Epidermal melanocyte (primary cell): ENCODE data around the gene CFAP54.
"Not testable (repeated sequence)": the region's sequence is repeated elsewhere in the genome, so short reads cannot be mapped to it uniquely, and the experiment has no call there.

Experiments used
- DNase-seq: peaks from one replicate; pipeline ENCODE4 v3.0.0; 2011; ENCODE audit warnings: low spot score; ENCODE audit not compliant: insufficient read length

The CFAP54 gene

GRCh38 chr12:96472384-96472783, 17.0 kb upstream of the CFAP54 start:
- no peak for DNase-seq

GRCh38 chr12:96473394-96474093, 15.8 kb upstream of the CFAP54 start:
- no peak for DNase-seq

DNA sequence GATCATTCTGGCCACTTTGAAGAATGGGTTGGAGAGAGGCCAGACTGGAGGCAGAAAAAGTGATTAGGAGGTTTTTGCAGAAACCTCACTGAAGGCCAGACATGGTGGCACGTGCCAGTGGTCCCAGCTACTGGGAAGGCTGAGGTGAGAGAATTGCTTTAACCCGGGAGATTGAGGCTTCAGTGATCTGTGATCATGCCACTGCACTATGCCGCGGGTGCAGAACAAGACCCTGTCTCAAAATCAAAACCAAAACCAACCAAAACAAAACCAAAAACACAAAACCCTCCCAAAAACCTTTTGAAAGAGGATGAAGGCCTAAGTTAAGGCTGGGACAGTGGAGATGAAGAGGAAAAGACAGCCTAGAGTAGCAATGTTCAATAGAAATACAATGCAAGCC, 15.2 kb upstream of the CFAP54 start:
- no peak for DNase-seq

DNA sequence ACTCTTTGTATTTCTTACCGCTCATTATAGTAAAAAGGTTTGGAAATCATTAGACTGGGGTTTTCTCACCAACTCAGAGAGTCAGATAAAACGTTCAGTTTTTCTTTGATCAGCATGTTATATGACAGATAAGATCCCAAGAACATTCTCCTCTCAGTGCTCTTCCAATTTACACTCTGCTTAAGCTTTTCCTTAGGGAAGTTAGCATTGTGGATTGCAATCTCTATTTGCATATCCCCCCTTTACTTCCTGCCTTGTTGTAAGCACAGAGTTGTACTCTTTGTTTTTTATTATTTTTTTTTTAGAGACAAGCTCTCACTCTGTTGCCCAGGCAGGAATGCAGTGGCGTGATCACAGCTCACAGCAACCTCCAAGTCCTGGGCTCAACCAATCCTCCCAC, 11.4 kb upstream of the CFAP54 start:
- DNase-seq, result no peak

DNA sequence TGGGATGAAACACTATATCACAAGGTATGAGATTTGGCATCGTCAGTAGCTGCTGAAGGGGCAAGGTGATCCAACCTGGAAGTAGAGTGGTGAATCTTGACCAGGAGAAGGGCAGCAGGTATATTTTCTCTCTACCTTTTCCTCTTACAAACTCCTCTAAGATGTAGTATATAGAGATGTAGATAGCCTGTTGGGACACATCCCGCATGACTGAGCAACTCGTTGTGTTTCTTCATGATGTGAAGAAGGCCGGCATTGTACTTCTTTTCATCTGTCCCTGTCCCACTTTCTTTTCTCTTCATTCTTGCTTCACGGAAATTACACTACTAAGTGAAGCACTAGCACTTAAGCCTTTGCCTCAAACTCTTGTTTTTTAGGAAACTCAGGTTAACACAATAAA, 7.3 kb upstream of the CFAP54 start:
- DNase-seq, result no peak

- DNase-seq, result no peak
Observed at GRCh38 chr12:96483116-96483515, 6.3 kb upstream of the CFAP54 start.

DNA sequence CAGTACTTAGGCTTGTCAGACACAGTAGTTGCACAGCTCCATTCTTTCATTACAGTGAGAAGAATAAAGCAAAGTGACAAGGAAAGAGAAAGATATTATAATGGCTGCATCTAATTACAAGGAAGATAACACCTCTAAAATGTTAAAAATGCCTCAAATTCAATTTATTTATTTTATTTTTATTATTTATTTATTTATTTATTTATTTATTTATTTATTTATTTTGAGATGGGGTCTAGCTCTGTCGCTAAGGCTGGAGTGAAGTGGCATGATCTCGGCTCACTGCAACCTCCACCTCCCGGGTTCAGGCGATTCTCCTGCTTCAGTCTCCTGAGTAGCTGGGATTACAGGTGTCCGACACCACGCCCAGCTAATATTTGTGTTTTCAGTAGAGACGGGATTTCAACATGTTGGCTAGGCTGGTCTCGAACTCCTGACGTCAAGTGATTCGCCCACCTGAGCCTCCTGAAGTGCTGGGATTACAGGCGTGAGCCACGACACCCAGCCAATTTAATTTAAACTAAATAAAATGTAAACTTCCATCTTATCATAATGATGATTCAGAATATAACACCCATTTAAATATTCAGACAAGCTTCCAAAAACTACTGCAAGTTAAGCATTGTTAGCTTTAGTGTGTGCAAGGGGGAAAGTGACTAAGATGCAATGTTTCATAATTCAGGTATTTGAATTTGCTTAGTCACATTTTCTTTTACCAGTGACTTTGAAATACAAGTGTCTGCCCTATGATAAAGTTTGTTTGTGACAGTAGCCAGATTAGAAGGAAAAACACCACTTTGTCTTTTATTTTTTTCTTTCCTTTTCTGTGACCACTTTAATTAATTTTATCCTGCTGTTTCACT, 2.4 kb upstream of the CFAP54 start:
- no peak for DNase-seq

DNA sequence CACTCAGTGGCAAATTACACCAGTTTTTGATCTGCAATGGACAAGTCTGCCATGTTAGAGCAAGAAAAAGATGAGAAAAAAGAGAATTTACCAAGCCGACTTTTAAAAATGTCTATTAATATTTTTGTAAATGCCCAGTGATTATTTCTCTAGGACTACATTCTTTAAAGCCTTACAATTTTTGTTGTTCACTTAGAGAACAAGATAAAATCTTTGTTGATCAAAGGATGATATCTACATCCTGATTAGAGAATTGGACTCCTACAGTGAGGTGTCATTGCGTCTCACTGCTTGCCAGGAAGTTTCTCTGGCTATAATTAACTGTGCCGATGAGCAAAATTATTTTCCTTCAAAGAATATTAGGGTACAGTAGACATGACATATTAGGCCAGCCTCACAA, 1.7 kb upstream of the CFAP54 start:
- no peak for DNase-seq

DNA sequence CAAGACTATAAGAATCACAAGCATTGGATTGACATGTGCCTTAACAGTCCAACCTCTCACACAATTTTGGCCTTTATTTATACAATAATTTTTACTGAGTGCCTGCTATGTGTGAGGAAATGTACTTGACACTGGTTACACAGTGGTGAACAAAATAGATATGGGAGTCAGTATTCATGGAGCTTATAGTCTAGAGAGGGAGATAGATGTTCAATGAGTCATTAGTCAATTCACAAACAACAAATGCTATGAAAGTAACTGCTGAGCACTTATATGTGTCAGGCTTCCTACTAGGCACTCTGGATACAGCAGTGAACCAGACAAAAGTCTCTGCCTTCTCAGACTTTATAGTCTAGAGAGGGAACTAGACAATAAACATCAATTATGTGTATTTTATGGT, 3.7 kb downstream of the CFAP54 start:
- DNase-seq, result no peak

- DNase-seq, result not testable (repeated sequence)
Observed at GRCh38 chr12:96494154-96494553, 4.8 kb downstream of the CFAP54 start.

DNA sequence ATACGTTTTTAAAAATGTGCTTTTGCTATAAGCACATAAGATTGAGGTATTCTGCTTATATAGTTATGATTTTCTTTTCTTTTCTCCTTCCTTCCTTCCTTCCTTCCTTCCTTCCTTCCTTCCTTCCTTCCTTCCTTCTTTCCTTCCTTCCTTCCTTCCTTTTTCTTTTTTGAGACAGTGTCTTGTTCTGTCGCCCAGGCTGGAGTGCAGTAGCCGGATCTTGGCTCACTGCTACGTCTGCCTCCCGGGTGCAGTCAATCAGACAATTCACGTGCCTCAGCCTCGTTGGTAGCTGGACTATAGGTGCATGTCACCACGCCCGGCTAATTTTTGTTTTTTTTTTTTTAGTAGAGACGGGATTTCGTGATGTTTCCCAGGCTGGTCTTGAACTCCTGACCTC, 5.8 kb downstream of the CFAP54 start:
- DNase-seq, result no peak

DNA sequence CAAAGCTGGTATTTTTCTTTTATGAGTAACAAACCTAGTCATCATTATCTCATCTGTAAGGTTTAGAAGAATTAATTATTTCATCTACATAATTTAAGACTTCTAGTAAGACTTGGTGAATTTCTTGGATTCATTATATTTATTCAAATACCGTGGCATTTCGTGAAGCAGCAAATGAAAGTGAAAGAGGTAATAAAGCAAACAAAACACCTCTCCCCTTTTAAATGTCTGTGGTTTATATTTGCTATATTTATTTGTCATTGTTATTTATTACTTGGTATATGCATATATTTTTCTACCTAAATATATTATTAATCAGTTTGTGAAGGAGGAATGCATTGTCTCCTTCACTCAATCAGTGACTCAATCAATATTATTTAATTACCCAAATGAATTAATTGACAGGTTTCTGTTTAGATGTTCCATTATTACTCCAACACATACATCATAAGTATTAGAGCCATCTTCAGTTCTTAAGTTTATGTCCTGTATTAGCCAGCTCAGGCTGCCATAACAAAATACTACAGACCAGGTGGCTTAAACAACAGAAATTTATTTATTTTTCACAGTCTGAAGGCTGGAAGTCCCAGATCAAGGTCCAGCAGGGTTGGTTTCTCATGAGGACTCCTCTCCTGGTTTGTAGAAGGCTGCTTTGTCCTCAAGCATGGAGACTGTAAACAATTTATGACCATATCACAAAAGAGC, 6.6 kb downstream of the CFAP54 start:
- no peak for DNase-seq

DNA sequence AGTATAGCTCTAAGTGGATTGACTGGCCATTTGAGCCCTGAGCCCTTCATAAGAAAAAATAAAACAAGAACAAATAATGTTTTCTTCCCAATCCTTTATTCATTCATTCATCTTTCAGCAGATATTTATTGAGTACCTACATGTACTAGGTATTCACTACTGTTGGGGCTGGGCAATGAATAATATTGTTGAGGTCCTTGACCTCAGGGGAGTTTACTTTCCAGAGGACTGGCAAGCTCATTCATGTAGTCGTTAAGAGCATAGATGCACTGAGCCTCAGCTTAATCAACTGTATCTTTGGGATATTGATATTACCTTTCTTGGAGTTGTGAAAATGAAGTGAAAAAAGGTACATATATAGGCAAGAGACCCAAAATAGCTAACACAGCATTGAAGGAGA, 7.6 kb downstream of the CFAP54 start:
- DNase-seq, result no peak

GRCh38 chr12:96497855-96498254, 8.5 kb downstream of the CFAP54 start:
- no peak for DNase-seq

DNA sequence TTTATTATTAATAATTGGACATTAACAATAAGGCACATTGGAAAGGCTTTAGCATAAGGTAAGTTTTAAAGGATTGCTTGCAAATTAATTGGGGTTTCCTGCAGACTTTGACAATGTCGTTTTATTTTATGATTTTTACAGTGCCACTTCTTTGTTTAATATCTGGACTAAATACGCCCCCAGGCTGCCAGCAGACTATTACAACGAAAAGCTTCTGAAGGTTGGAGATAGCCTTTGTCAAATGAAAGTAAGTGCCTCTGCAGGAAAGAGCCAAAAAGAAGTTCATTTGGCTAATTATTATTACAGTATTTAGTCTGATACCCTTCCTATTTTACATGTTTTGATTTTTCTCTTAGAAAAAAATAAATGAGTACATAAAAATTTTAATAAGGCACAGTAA, 11.3 kb downstream of the CFAP54 start:
- no peak for DNase-seq

- no peak for DNase-seq
Observed at GRCh38 chr12:96501133-96501761, 11.9 kb downstream of the CFAP54 start.

- DNase-seq, result no peak
Observed at GRCh38 chr12:96501908-96502307, 12.5 kb downstream of the CFAP54 start.

GRCh38 chr12:96502477-96502876, 13.1 kb downstream of the CFAP54 start:
- no peak for DNase-seq

GRCh38 chr12:96502949-96503532, 13.7 kb downstream of the CFAP54 start:
- no peak for DNase-seq

- no peak for DNase-seq
Observed at GRCh38 chr12:96503976-96504375, 14.6 kb downstream of the CFAP54 start.

GRCh38 chr12:96506776-96507175, 17.4 kb downstream of the CFAP54 start:
- no peak for DNase-seq
